Measurements from ENCODE around the gene BRINP1. TPM values are rescaled to one million over a fixed set of nuclear protein-coding genes. Genes with fewer than 3 reads are reported as not detected.

The BRINP1 gene
- total RNA-seq, 1 experiment from 2014 or later: 14.0 TPM

- Mint-ChIP-seq H3K27me3 (ENCODE audit: low read depth) (peaks cover 6% of the 10 kb centered on the region), H3K4me1 (peaks cover 56 to 70% of the 10 kb centered on the region in 2 experiments), H3K27ac (no peak overlapping the region), H3K4me3 (no peak overlapping the region), H3K9me3 (no peaks in the 10 kb centered on the region; a peak in 1 of 5 replicates), H3K36me3 (ENCODE audit: insufficient read depth in 1 of 3, low read depth in 3 of 3) (no peaks in the 10 kb centered on the region; a peak in 1 of 7 replicates)
- Histone ChIP-seq H4K8ac (replicated peaks; ENCODE audit: insufficient read length, low read depth, low read length) (no peak overlapping the region), H3K4me1 (ENCODE audit: insufficient read depth, low read length) (peaks cover 20% of the 10 kb centered on the region), H3K27ac (ENCODE audit: insufficient read length, low read depth, low read length) (no peak overlapping the region), H3K9me3 (ENCODE audit: control insufficient read depth, low read depth, low read length) (no peaks in the 10 kb centered on the region), H2BK12ac (ENCODE audit: insufficient read length, low read depth, low read length) (no peak overlapping the region), H3K4ac (ENCODE audit: low read depth, low read length) (no peak overlapping the region), H3K14ac (ENCODE audit: insufficient read depth, low read length) (no peak overlapping the region), H2BK120ac (ENCODE audit: low read depth, low read length, poor library complexity, severe bottlenecking) (no peak overlapping the region), H3K56ac (ENCODE audit: insufficient read length, low read depth, low read length) (no peak overlapping the region), H3K23ac (ENCODE audit: insufficient read length, low read depth, low read length) (no peak overlapping the region), H4K91ac (ENCODE audit: insufficient read length, low read depth, low read length) (no peak overlapping the region), H4K20me1 (ENCODE audit: control insufficient read depth, insufficient read depth, insufficient read length) (no peaks in the 10 kb centered on the region), H4K5ac (ENCODE audit: insufficient read length, low read depth, low read length) (no peak overlapping the region), H3K23me2 (ENCODE audit: insufficient read length, low read depth, low read length, poor library complexity, severe bottlenecking) (no peaks in the 10 kb centered on the region), H2AK5ac (ENCODE audit: insufficient read length, low read length) (no peak overlapping the region), H2BK5ac (ENCODE audit: insufficient read length, low read length) (no peak overlapping the region), H2BK15ac (ENCODE audit: low read depth, low read length) (no peak overlapping the region), H3K18ac (ENCODE audit: insufficient read length, low read depth, low read length) (no peak overlapping the region), H2AFZ (ENCODE audit: low read length) (no peak overlapping the region), H3K79me1 (ENCODE audit: insufficient read depth, low read depth, low read length, poor library complexity, severe bottlenecking) (no peaks in the 10 kb centered on the region), H2BK20ac (ENCODE audit: low read depth, low read length, poor library complexity, severe bottlenecking) (no peak overlapping the region), H3K79me2 (ENCODE audit: insufficient read depth, low read length) (peaks cover 2% of the 10 kb centered on the region; the same call in 1 of the 2 replicates), H3T11ph (ENCODE audit: low read length) (no peak overlapping the region), H3K9ac (ENCODE audit: extremely low read depth, insufficient read length, low read length) (no peak overlapping the region), H3K4me2 (ENCODE audit: insufficient read depth, insufficient read length, low read length) (no peak overlapping the region), H3K27me3 (ENCODE audit: insufficient read depth, low read length) (no peaks in the 10 kb centered on the region)
- TF ChIP-seq CTCF (conservative IDR thresholded peaks at IDR 0.05): no peak
- no peak for DNase-seq
- no CpG with 5 or more reads among the region's 3 CpGs for WGBS (ENCODE audit: extremely low coverage, insufficient read length, low lambda C conversion rate)
These were observed 30.2 kb downstream of the BRINP1 start for GRCh38 chr9:119339056-119339455.

Measured in H9 (cell line).